Nephron progenitor cell (in vitro differentiated cells): ENCODE measurements around the gene TFEB.

Experiments
- DNase-seq: peaks from one replicate; pipeline ENCODE4 v3.0.0; 2021
- H3K27ac Mint-ChIP-seq: 2 replicates; pipeline ENCODE4 v1.8.0; 2021; ENCODE audit warnings: mild to moderate bottlenecking, moderate library complexity, mixed read lengths
- H3K27me3 Mint-ChIP-seq: 2 replicates; pipeline ENCODE4 v1.8.0; 2021; ENCODE audit warnings: mild to moderate bottlenecking, low read depth, mixed read lengths; ENCODE audit not compliant: poor library complexity
- H3K36me3 Mint-ChIP-seq: 2 replicates; pipeline ENCODE4 v1.8.0; 2021; ENCODE audit warnings: low read depth, mixed read lengths
- H3K4me1 Mint-ChIP-seq: 2 replicates; pipeline ENCODE4 v1.8.0; 2021; ENCODE audit warnings: mixed read lengths
- H3K4me3 Mint-ChIP-seq: 2 replicates; pipeline ENCODE4 v1.8.0; 2021; ENCODE audit warnings: mild to moderate bottlenecking, moderate library complexity, mixed read lengths
- H3K9me3 Mint-ChIP-seq: 2 replicates; pipeline ENCODE4 v1.8.0; 2021; ENCODE audit warnings: mild to moderate bottlenecking, moderate library complexity, mixed read lengths
- CTCF ChIP-seq: fragments of 200-600 bp; sonication (generic); IDR thresholded peaks from 2 replicates; pipeline ENCODE4 v1.5.0; 2021; ENCODE audit warnings: antibody characterized with exemption

Gene TFEB

GRCh38 chr6:41663568-41663967 is 71.8 kb downstream of the TFEB start:
- H3K27me3 Mint-ChIP-seq = peaks cover 35% of the 10 kb centered on the region
- DNase-seq = no peak

GRCh38 chr6:41659935-41660334 is 75.5 kb downstream of the TFEB start:
- Mint-ChIP-seq H3K4me1 (peaks cover 68% of the 10 kb centered on the region), H3K36me3 (no peaks in the 10 kb centered on the region), H3K4me3 (no peak overlapping the region), H3K27me3 (peaks cover 25% of the 10 kb centered on the region), H3K9me3 (no peaks in the 10 kb centered on the region), H3K27ac (no peak overlapping the region)
- no peak for DNase-seq
- TF ChIP-seq CTCF = no peak

More at GRCh38 chr6:41663568-41663967, 71.8 kb downstream of the TFEB start:
- Mint-ChIP-seq H3K36me3 (no peaks in the 10 kb centered on the region), H3K27ac (no peak overlapping the region), H3K4me3 (no peak overlapping the region), H3K4me1 (peaks cover 38% of the 10 kb centered on the region), H3K9me3 (peaks cover 6% of the 10 kb centered on the region)
- no peak for TF ChIP-seq CTCF

GRCh38 chr6:41658636-41659035 is 76.8 kb downstream of the TFEB start:
- Mint-ChIP-seq H3K36me3 (no peaks in the 10 kb centered on the region), H3K27ac (no peak overlapping the region), H3K4me3 (no peak overlapping the region), H3K4me1 (peaks cover 72% of the 10 kb centered on the region), H3K9me3 (no peaks in the 10 kb centered on the region), H3K27me3 (peaks cover 23% of the 10 kb centered on the region)
- no peak for TF ChIP-seq CTCF
- no peak for DNase-seq

- Mint-ChIP-seq H3K4me1 (peaks cover 74% of the 10 kb centered on the region), H3K27me3 (peaks cover 17% of the 10 kb centered on the region), H3K4me3 (peak overlapping the region; percentile 33), H3K36me3 (peaks cover under 1% of the 10 kb centered on the region), H3K9me3 (no peaks in the 10 kb centered on the region), H3K27ac (peak overlapping the region; percentile 96)
- TF ChIP-seq CTCF = no peak
- no peak for DNase-seq
These were observed 78.0 kb downstream of the TFEB start for GRCh38 chr6:41657131-41658094.

GRCh38 chr6:41656002-41656691 is 79.3 kb downstream of the TFEB start:
- Mint-ChIP-seq H3K4me3 (peak overlapping the region; percentile 24), H3K9me3 (no peaks in the 10 kb centered on the region), H3K27me3 (peaks cover 7% of the 10 kb centered on the region), H3K36me3 (peaks cover 13% of the 10 kb centered on the region), H3K27ac (peak overlapping the region; percentile 75), H3K4me1 (peaks cover 81% of the 10 kb centered on the region)
- TF ChIP-seq CTCF = no peak
- DNase-seq = no peak
